Left ventricle myocardium inferior (tissue), 1 donor: Measurements from ENCODE around the gene NGRN. TPM values are rescaled to one million over a fixed set of nuclear protein-coding genes. Genes with fewer than 3 reads are reported as not detected.

Experiments used
- DNase-seq: peaks from one replicate; pipeline ENCODE4 v3.0.0-alpha.2; 2020
- H3K27ac ChIP-seq: fragments of 200-600 bp; replicated peaks from 2 replicates; pipeline ENCODE4 v1.8.0; 2021
- H3K27me3 ChIP-seq: fragments of 200-600 bp; 2 replicates; pipeline ENCODE4 v1.8.0; 2021; ENCODE audit warnings: low read depth
- H3K36me3 ChIP-seq: fragments of 200-600 bp; 2 replicates; pipeline ENCODE4 v1.8.0; 2021
- H3K4me1 ChIP-seq: fragments of 200-600 bp; 2 replicates; pipeline ENCODE4 v1.8.0; 2021
- H3K4me3 ChIP-seq: fragments of 200-600 bp; 2 replicates; pipeline ENCODE4 v1.8.0; 2021; ENCODE audit warnings: mild to moderate bottlenecking, moderate library complexity
- H3K9me3 ChIP-seq: fragments of 200-600 bp; replicated peaks from 2 replicates; pipeline ENCODE4 v1.8.0; 2021
- CTCF ChIP-seq: fragments of 200-600 bp; IDR thresholded peaks from 2 replicates; pipeline ENCODE4 v1.8.0; 2021; ENCODE audit warnings: antibody characterized with exemption, mild to moderate bottlenecking, borderline replicate concordance
- intact Hi-C: fragments of 100-400 bp; cut with micrococcal nuclease; formaldehyde crosslinking; loops from one replicate; pipeline ENCODE4 v1.11.0; 2022
- total RNA-seq: library from RNA; stranded (reverse); fragmentation: NEBNext Ultra II Directional; extraction: Animal tissue kit (Norgen Biotek cat#: 25700); gene quantifications from one replicate; pipeline ENCODE4 v1.2.1, GENCODE V29; 2021
- donor health status: DM: no; HTN: yes; CAD: no; lungs with severe emphysema.

The NGRN gene
- total RNA-seq, 1 donor from 2014 or later, result 120 TPM

- peaks cover 14% of the 10 kb centered on the region for H3K4me1 ChIP-seq
- H3K27me3 ChIP-seq, result no peaks in the 10 kb centered on the region
- TF ChIP-seq CTCF, result no peak
- intact Hi-C loops, result no loop called here
- peaks cover 68% of the 10 kb centered on the region for H3K36me3 ChIP-seq
- H3K4me3 ChIP-seq, result no peak overlapping the region
- H3K9me3 ChIP-seq, result no peaks in the 10 kb centered on the region
- no peak overlapping the region for H3K27ac ChIP-seq
- no peak for DNase-seq
Measured at GRCh38 chr15:90222547-90222946, 42.9 kb upstream of the NGRN start.

DNA sequence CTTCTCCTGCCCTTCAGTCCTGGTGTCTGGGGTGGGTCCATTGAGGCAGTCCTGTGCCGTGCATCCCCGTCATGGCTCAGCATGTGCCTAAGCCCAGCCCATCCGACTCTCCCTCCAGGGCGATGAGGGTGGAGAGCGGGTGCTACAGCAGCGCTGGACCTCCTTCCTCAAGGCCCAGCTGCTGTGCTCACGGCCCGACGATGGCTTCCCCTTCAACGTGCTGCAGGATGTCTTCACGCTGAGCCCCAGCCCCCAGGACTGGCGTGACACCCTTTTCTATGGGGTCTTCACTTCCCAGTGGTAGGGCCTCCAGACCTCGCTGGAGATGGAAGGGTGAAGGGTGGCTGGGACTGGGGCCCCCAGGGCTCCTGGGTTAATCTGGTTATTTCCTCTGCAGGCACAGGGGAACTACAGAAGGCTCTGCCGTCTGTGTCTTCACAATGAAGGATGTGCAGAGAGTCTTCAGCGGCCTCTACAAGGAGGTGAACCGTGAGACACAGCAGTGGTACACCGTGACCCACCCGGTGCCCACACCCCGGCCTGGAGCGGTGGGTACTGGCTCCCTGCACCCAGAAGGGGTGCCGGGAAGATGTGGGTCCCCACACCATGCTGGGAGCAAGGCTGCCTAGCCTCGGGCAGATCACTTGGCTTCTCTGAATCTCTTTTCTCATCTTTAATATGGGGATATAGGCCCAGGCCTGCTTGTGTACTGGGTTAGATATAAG lies 41.9 kb upstream of the NGRN start:
- Histone ChIP-seq H3K4me3 (no peak overlapping the region), H3K4me1 (peaks cover 19% of the 10 kb centered on the region), H3K36me3 (peaks cover 71% of the 10 kb centered on the region), H3K27ac (no peak overlapping the region), H3K9me3 (no peaks in the 10 kb centered on the region), H3K27me3 (no peaks in the 10 kb centered on the region)
- no peak for DNase-seq
- intact Hi-C loops, result no loop called here
- TF ChIP-seq CTCF, result no peak

DNA sequence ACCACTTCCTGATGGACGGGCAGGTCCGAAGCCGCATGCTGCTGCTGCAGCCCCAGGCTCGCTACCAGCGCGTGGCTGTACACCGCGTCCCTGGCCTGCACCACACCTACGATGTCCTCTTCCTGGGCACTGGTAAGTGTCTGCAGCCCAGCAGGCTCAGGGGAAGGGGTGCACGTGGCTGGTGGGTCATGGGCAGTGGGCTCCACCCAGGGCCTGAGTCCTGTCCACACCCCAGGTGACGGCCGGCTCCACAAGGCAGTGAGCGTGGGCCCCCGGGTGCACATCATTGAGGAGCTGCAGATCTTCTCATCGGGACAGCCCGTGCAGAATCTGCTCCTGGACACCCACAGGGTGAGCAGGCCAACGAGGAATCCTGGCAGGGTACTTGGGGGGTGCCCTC lies 40.4 kb upstream of the NGRN start:
- Histone ChIP-seq H3K9me3 (no peaks in the 10 kb centered on the region), H3K4me3 (no peak overlapping the region), H3K4me1 (peaks cover 32% of the 10 kb centered on the region), H3K36me3 (peaks cover 84% of the 10 kb centered on the region), H3K27me3 (no peaks in the 10 kb centered on the region), H3K27ac (no peak overlapping the region)
- intact Hi-C loops, result no loop called here
- no peak for TF ChIP-seq CTCF
- no peak for DNase-seq

DNA sequence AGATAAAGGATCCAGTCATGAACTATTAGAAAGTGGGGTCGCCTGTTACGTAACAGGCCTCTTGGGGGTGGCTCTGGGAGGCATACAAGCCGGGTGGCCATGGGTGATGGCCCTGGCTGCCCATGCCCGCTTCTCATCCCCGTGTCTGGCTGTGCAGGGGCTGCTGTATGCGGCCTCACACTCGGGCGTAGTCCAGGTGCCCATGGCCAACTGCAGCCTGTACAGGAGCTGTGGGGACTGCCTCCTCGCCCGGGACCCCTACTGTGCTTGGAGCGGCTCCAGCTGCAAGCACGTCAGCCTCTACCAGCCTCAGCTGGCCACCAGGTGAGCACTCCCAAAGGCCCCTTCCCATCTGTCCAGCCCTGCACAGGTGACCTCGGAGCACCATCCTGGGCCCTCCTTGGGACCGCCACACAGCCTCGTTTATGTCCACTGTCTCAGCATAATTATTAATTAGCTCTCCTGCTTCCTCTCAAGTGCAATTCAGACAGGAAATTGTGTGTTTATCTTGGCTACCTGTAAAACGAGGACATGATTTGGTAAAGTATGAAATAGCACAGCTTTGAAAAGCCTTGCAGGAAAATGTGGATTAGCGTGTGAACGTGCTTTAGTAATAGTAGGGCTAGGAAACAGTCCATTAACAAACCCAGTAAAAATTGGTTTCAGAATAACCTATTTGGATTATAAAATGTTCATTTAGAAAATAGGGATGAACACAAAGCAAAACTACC lies 39.8 kb upstream of the NGRN start:
- no peaks in the 10 kb centered on the region for H3K27me3 ChIP-seq
- H3K4me1 ChIP-seq, result peaks cover 35% of the 10 kb centered on the region
- intact Hi-C loops, result no loop called here
- H3K9me3 ChIP-seq, result no peaks in the 10 kb centered on the region
- H3K36me3 ChIP-seq, result peaks cover 90% of the 10 kb centered on the region
- no peak for DNase-seq
- H3K27ac ChIP-seq, result no peak overlapping the region
- no peak overlapping the region for H3K4me3 ChIP-seq
- TF ChIP-seq CTCF, result no peak

- no peak for DNase-seq
- Histone ChIP-seq H3K27me3 (no peaks in the 10 kb centered on the region), H3K27ac (no peak overlapping the region), H3K9me3 (no peaks in the 10 kb centered on the region), H3K4me3 (no peak overlapping the region), H3K4me1 (peaks cover 41% of the 10 kb centered on the region), H3K36me3 (peaks cover 94% of the 10 kb centered on the region)
- intact Hi-C loops, result no loop called here
- no peak for TF ChIP-seq CTCF
Measured at GRCh38 chr15:90227336-90227735, 38.1 kb upstream of the NGRN start.
